Activated naive CD4-positive, alpha-beta T cell treated with anti-CD3 and anti-CD28 coated beads for 36 hours (primary cell): ENCODE results near the gene NR2F1. TPM values are rescaled to one million over a fixed set of nuclear protein-coding genes. Genes with fewer than 3 reads are reported as not detected.

Experiments
- total RNA-seq, 2 experiments: library from RNA; stranded (reverse); gene quantifications; one replicate each; pipeline ENCODE4 v1.2.3, GENCODE V29; 2021

The NR2F1 gene
- total RNA-seq, 2 experiments from 2014 or later: not detected

Other genes with a start within 250 kb of the NR2F1 start
- gene NR2F1-AS1, start 2.0 kb upstream of the NR2F1 start, total RNA-seq: not detected
- under 1 TPM; 0.24 to 0.27 TPM for gene POU5F2, start 158.4 kb downstream of the NR2F1 start, total RNA-seq